Measurements from ENCODE around the gene XCR1. TPM values are rescaled to one million over a fixed set of nuclear protein-coding genes. Genes with fewer than 3 reads are reported as not detected.

XCR1 gene
- total and polyA plus RNA-seq, 9 of the 15 experiments (the other 6 are each of a cell fraction or from before 2014, with no cell fraction given): not detected

DNA sequence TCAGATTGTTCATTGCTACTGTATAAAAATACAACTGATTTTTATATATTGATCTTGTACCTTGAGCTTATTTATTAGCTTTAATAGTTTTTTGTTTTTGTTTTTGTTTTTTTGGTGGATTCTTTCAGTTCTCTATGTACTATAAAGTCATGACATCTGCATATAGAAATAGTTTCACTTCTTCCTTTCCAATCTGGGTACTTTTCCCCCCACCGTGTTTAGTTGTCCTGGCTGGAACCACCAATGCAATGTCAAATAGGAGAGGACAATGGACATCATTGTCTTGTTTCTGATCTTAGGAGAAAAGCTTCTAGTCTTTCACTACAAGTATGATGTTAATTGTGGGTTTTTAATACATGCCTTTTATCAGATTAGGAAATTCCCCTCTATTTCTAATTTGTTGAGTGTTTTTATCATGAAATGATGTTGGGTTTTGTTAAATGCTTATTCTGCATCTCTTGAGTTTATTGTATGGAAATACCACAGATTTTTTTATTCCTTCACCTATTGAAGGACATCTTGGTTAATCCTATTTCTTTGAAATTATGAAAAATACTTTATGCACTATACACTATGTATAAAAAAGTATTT, 2.8 kb upstream of the XCR1 start:
- POLR2A ChIA-PET: no interaction called here
- Histone ChIP-seq H3K27me3 (ENCODE audit: control insufficient read depth in 2 of 2, insufficient read depth in 2 of 2, low read length in 2 of 2) (peaks cover 0 to 19% of the 10 kb centered on the region in 2 experiments; a peak in 3 of 5 replicates), H3K27ac (ENCODE audit: extremely low read depth, low read depth, low read length) (no peak overlapping the region), H2AFZ (ENCODE audit: low read depth, low read length) (no peak overlapping the region), H4K20me1 (replicated peaks; ENCODE audit: control insufficient read depth, insufficient read depth, low read length) (no peaks in the 10 kb centered on the region), H3K79me2 (ENCODE audit: control insufficient read depth, insufficient read depth, low read length) (no peaks in the 10 kb centered on the region), H3K9ac (ENCODE audit: insufficient read depth in 1 of 2, low read depth in 2 of 2, low read length in 2 of 2) (no peak overlapping the region), H3K4me1 (replicated peaks in 1 of 2; ENCODE audit: control insufficient read depth in 2 of 2, insufficient read depth in 2 of 2, low read length in 2 of 2) (no peaks in the 10 kb centered on the region; a peak in 1 of 5 replicates), H3K9me1 (ENCODE audit: control insufficient read depth, insufficient read depth, low read length) (no peaks in the 10 kb centered on the region), H3K4me2 (ENCODE audit: insufficient read depth, low read length) (no peak overlapping the region), H3K9me3 (replicated peaks; ENCODE audit: control insufficient read depth, insufficient read depth, low read depth, low read length) (peaks cover 4% of the 10 kb centered on the region; the same call in 1 of the 2 replicates), H3K36me3 (ENCODE audit: control insufficient read depth, insufficient read depth, low read length) (no peaks in the 10 kb centered on the region), H3K4me3 (no peak overlapping the region)
- FAIRE-seq (no peak), ATAC-seq (no peak), DNase-seq (ENCODE audit: extremely low read depth in 1 of 4, low spot score in 3 of 4) (no peak)
- no TSS peak for BruUV-seq (replicated peaks)
- CTCF ChIA-PET (ENCODE audit: low intra/inter-chr PET ratio): no interaction called here
- in situ Hi-C loops (cut with MboI) (no loop called here), intact Hi-C loops (cut with micrococcal nuclease) (no loop called here)
- no peak for TF ChIP-seq ARID2 (IDR thresholded peaks at IDR 0.05)
- TF ChIP-seq MTF1 (CRISPR knock-in tag; IDR thresholded peaks at IDR 0.05; ENCODE audit: borderline replicate concordance): no peak
- WGBS (ENCODE audit: insufficient coverage, low coverage, missing lambda C conversion rate): 13% methylated on average over 1 of the region's 1 CpG

DNA sequence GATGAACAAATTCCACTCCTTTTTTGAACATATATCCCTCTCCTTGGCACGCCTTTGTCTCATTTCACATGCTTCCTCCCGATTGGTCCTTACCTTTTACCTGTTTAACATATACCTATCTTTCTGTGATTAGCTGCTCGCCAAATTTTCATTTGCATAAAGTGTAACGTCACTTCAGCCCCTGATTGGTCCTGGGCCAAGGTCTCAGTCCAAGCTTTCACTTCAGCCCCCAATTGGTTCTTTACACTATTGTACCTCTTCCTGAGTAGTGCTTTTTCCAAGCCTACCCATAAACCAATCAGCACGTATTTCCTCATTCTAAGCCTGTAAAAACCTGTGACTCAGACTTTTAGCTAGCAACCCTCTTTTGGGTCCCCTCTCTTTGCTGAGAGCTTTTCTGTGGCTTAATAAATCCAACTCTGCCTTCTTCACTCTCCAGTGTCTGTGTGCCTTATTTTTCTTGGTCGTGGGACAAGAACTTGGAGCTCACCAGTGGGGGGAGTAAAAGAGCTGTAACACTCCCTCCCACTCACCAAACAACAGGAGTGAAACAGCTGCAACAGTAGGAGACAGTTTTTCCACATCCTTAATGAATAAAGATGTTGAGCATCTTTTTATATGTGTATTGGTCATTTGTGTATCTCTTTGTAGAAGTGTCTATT, 584 bp upstream of the XCR1 start:
- DNase-seq (ENCODE audit: extremely low read depth in 1 of 4, low spot score in 3 of 4) (peak in 1 of 4 experiments; percentile 38), ATAC-seq (peak; percentile 50; the same call in 1 of the 3 replicates), FAIRE-seq (no peak)
- H3K79me2 ChIP-seq (ENCODE audit: control insufficient read depth, insufficient read depth, low read length): no peaks in the 10 kb centered on the region
- no peak overlapping the region for H3K4me3 ChIP-seq
- POLR2A ChIA-PET: interaction anchor here (0.7 kb wide), 1 partner anchor 22 kb away, joined by 3 read pairs; no protein-coding TSS in a partner anchor
- no peak overlapping the region for H3K9ac ChIP-seq (ENCODE audit: insufficient read depth in 1 of 2, low read depth in 2 of 2, low read length in 2 of 2)
- in situ Hi-C loops (cut with MboI): no loop called here
- H4K20me1 ChIP-seq (replicated peaks; ENCODE audit: control insufficient read depth, insufficient read depth, low read length): no peaks in the 10 kb centered on the region
- H3K27me3 ChIP-seq (ENCODE audit: control insufficient read depth in 2 of 2, insufficient read depth in 2 of 2, low read length in 2 of 2): peaks cover 0 to 17% of the 10 kb centered on the region in 2 experiments; a peak in 3 of 5 replicates
- H3K4me2 ChIP-seq (ENCODE audit: insufficient read depth, low read length): no peak overlapping the region
- 2% methylated on average over 6 of the region's 6 CpGs for WGBS (ENCODE audit: insufficient coverage, low coverage, missing lambda C conversion rate)
- peaks cover 4% of the 10 kb centered on the region; the same call in 1 of the 2 replicates for H3K9me3 ChIP-seq (replicated peaks; ENCODE audit: control insufficient read depth, insufficient read depth, low read depth, low read length)
- H3K4me1 ChIP-seq (replicated peaks in 1 of 2; ENCODE audit: control insufficient read depth in 2 of 2, insufficient read depth in 2 of 2, low read length in 2 of 2): peaks cover 2 to 5% of the 10 kb centered on the region in 2 experiments; a peak in 3 of 5 replicates
- no peaks in the 10 kb centered on the region for H3K36me3 ChIP-seq (ENCODE audit: control insufficient read depth, insufficient read depth, low read length)
- no peaks in the 10 kb centered on the region for H3K9me1 ChIP-seq (ENCODE audit: control insufficient read depth, insufficient read depth, low read length)
- BruUV-seq (replicated peaks): no TSS peak
- CTCF ChIA-PET (ENCODE audit: low intra/inter-chr PET ratio): no interaction called here
- intact Hi-C loops (cut with micrococcal nuclease): no loop called here
- H3K27ac ChIP-seq (ENCODE audit: extremely low read depth, low read depth, low read length): no peak overlapping the region
- no peak overlapping the region; the same call in 1 of the 2 replicates for H2AFZ ChIP-seq (ENCODE audit: low read depth, low read length)
- TF ChIP-seq, protein P1, sequence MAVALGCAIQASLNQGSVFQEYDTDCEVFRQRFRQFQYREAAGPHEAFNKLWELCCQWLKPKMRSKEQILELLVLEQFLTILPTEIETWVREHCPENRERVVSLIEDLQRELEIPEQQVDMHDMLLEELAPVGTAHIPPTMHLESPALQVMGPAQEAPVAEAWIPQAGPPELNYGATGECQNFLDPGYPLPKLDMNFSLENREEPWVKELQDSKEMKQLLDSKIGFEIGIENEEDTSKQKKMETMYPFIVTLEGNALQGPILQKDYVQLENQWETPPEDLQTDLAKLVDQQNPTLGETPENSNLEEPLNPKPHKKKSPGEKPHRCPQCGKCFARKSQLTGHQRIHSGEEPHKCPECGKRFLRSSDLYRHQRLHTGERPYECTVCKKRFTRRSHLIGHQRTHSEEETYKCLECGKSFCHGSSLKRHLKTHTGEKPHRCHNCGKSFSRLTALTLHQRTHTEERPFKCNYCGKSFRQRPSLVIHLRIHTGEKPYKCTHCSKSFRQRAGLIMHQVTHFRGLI (CRISPR knock-in tag; IDR thresholded peaks at IDR 0.05): no peak
- TF ChIP-seq ZNF143 (CRISPR knock-in tag; IDR thresholded peaks at IDR 0.05) (no peak), SNIP1 (IDR thresholded peaks at IDR 0.05; ENCODE audit: low read depth) (no peak), FOXA1 (IDR thresholded peaks at IDR 0.05; ENCODE audit: borderline replicate concordance) (no peak)

Data from K562 (cell line).